Omental fat pad (tissue), 4 donors: Measurements from ENCODE around the gene CCDC85C. TPM values are rescaled to one million over a fixed set of nuclear protein-coding genes. Genes with fewer than 3 reads are reported as not detected.

Experiments
- ATAC-seq: fragments of 150-250 bp; one replicate; pipeline ENCODE4 v1.9.1; 2016; ENCODE audit warnings: mild to moderate bottlenecking, moderate library complexity; ENCODE audit not compliant: low FRiP score
- DNase-seq: peaks from one replicate; pipeline ENCODE4 v3.0.0-alpha.2; 2019; ENCODE audit warnings: low spot score
- total RNA-seq, 4 donors: library from RNA; depleted of rRNA; stranded (reverse); fragments of >200 nt; gene quantifications; one replicate each; pipeline ENCODE4 v1.1.0, GENCODE V29; 2016
- TF ChIP-seq, protein P1 (sequence below), 3 donors: fragments of 450-650 bp; IDR thresholded peaks; one replicate each; pipeline ENCODE4 v1.5.1; 2016 to 2017; ENCODE audit warnings: antibody characterized with exemption in 3 of 3, mild to moderate bottlenecking in 3 of 3, moderate library complexity in 2 of 3

The CCDC85C gene
- total RNA-seq, 4 donors from 2014 or later, result 3.3 to 17.7 (median 8.3) TPM

DNA sequence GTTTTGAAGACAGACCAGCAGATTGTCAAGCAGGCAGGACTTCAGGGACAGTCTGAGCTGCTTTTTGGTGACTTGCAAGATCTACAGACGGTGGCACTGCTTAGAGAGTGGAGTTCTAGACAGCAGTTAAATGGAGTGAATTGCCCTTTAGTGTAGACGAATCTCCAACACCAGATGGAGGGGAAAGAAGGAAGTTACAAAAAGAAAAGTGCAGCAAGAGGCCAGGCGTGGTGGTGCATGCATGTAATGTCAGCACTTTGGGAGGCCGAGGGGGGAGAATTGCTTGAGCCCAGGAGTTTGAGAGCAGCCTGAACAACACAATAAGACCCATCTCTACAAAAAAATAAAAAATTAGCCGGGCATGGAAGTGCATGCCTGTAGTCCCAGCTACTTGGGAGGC, 32.5 kb upstream of the CCDC85C start:
- DNase-seq (no peak), ATAC-seq (no peak)
- TF ChIP-seq, protein P1, sequence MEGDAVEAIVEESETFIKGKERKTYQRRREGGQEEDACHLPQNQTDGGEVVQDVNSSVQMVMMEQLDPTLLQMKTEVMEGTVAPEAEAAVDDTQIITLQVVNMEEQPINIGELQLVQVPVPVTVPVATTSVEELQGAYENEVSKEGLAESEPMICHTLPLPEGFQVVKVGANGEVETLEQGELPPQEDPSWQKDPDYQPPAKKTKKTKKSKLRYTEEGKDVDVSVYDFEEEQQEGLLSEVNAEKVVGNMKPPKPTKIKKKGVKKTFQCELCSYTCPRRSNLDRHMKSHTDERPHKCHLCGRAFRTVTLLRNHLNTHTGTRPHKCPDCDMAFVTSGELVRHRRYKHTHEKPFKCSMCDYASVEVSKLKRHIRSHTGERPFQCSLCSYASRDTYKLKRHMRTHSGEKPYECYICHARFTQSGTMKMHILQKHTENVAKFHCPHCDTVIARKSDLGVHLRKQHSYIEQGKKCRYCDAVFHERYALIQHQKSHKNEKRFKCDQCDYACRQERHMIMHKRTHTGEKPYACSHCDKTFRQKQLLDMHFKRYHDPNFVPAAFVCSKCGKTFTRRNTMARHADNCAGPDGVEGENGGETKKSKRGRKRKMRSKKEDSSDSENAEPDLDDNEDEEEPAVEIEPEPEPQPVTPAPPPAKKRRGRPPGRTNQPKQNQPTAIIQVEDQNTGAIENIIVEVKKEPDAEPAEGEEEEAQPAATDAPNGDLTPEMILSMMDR (IDR thresholded peaks at IDR 0.05), result no peak

DNA sequence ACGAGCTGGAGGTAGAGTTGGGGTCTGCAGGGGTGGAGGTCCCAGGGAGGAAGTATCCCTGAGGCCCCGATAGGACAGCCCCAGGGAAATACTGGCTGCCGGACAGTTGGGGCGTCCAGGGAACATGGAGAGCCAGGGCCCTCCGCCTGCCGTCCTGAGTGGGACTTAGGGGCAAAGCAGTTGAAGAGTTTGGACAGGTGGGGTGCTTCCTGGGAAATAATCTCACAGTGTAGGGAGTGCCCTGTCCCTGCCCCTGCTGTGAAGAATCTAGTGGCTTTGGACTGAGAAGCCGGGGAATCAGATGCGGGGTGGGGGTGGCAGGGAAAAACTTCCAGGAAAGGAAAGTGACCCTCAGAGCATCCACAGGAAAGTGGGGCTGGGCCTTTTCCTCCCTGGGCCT, 31.1 kb upstream of the CCDC85C start:
- ATAC-seq, result no peak
- no peak for DNase-seq
- TF ChIP-seq, protein P1 (IDR thresholded peaks at IDR 0.05), result no peak

DNA sequence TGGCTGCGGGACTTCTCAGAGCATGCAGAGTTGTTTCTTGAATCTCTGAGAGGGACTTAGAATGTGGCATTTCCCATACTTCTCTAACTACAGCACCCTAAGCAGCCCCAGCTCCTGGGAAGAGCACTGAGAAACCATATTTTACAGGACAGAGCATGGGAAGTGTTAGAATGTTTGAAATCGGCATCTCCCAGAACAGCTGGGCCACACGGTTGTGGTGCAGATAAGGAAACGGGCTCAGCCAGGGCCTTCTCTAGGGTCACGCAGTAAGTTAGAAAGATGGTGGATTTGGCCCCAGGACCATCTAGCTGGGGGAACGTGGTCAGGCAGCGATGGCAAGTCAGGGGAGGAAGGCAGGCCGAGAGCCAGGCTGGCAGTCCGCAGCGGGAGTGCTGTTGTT, 30.4 kb upstream of the CCDC85C start:
- DNase-seq (no peak), ATAC-seq (no peak)
- TF ChIP-seq, protein P1 (IDR thresholded peaks at IDR 0.05), result no peak

DNA sequence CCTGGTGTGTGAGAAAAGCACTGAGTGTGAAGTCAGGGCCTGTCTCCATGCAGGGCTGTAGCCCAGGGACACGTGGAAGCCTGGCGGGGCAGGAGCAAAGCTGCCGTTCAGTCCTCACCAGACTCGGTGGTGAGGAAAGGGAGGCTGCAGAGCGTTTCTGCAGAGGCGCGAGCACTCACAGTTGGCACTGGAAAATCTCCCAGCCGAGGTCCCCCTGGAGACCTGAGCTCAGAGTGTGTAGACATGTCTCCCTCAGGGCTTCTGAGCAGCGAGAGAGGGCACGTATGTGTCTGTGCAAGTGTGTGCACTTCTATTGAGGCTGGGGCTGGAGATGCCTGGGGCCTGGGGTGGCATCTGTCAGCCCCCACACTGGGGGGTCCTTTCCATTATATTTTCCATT, 29.9 kb upstream of the CCDC85C start:
- TF ChIP-seq, protein P1 (IDR thresholded peaks at IDR 0.05), result no peak
- DNase-seq (no peak), ATAC-seq (no peak)

DNA sequence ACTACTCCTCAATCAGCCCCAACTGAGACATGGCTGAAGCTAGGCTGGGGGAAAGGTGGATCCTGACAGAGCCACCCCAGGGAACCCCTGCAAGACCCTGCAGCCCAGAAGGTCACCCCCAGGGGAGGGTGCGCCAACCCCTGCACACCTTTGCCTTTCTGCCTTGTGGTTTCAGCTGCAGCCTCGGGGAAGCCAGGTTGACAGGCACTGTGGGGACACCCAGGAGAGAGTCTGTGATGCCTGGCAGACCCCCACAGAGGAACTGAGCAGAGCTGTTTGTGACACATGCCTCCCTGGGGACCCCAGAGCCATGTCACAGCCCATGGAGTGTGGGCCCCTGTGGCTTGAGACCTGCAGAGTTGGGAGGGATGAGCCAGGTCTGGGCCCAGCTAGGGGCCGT, 29.1 kb upstream of the CCDC85C start:
- no peak for ATAC-seq
- TF ChIP-seq, protein P1 (IDR thresholded peaks at IDR 0.05), result no peak
- DNase-seq, result no peak

DNA sequence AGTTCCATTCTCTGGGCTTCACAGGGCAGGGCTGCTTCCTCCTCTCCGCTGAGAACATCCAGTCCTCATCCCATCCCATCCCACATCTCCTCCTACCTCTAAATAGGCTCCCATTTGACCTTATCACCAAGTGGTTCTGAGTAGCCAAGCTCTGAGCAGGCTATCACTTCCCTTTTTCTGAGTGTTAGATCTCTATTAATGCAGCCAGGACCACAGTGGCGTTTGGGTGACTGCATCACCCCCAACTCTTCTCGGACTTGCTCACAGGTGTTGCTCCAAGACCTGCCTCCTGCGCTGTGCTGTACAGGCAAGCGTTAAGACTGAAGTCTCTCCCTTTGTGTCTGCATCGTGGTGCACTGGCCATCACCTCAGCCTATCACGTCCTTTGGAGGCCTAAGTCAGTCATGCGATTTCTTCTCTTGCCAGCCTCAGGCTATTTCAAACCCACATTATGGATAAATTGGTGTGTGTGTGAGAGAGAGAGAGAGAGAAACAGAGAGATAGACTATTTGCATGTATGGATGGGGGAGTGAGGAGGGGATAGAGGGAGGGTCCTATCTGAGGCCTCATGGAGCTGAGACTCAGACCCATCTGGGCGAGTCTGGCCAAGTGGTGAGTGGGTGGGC, 28.5 kb upstream of the CCDC85C start:
- TF ChIP-seq, protein P1 (IDR thresholded peaks at IDR 0.05), result no peak
- DNase-seq, result no peak
- ATAC-seq, result no peak

DNA sequence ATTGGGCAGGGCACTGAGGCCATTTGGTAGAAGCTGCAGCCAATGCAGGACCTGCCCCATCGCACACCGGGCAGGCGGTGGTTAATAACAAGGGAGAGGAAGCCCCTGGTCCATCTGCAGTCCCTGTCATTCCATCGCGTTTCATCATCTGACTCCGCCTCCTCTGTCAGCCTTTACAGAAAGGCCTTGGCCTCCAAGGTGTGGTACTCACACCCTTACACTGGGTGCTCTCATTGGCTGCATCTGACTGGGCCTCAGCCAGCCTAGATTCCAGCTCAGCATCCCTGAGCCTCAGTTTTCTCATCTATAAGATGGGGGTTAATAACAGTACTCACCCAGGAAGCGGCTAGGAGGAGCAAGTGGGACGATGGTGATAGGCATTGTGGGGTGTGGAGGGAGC, 26.2 kb upstream of the CCDC85C start:
- ATAC-seq (no peak), DNase-seq (no peak)
- TF ChIP-seq, protein P1 (IDR thresholded peaks at IDR 0.05), result no peak
